HepG2 (cell line): ENCODE results near the gene FYTTD1. TPM values are rescaled to one million over a fixed set of nuclear protein-coding genes. Genes with fewer than 3 reads are reported as not detected.

Experiments
- BRD4 ChIP-seq: sonication (generic); formaldehyde crosslinking; IDR thresholded peaks from 2 replicates; pipeline ENCODE4 v1.4.0; 2020; ENCODE audit warnings: missing genetic modification reagents
- CEBPG ChIP-seq: IDR thresholded peaks from 2 replicates; pipeline ENCODE4 v1.6.1; 2016
- ETV5 ChIP-seq: IDR thresholded peaks from 2 replicates; pipeline ENCODE4 v1.6.1; 2018; ENCODE audit warnings: missing biosample characterization, missing genetic modification reagents, inconsistent platforms, borderline replicate concordance
- HNF4G ChIP-seq, 2 experiments: sonication (generic) in 1 of 2; formaldehyde crosslinking in 1 of 2; IDR thresholded peaks; 2 replicates each; pipeline versions ENCODE4 v1.4.0 to v1.6.1; 2011 to 2020; ENCODE audit warnings: borderline replicate concordance in 2 of 2, low read depth in 2 of 2, mild to moderate bottlenecking in 2 of 2, low read length in 1 of 2, missing genetic modification reagents in 1 of 2, moderate library complexity in 1 of 2
- HNRNPL ChIP-seq: fragments of 200-400 bp; formaldehyde crosslinking; IDR thresholded peaks from 2 replicates; pipeline ENCODE4 v1.6.1; 2017; ENCODE audit warnings: mild to moderate bottlenecking, low read depth, low read length
- HOXD1 ChIP-seq: sonication (generic); formaldehyde crosslinking; IDR thresholded peaks from 2 replicates; pipeline ENCODE4 v1.5.0; 2020; ENCODE audit warnings: missing genetic modification reagents
- ISL2 ChIP-seq: sonication (generic); formaldehyde crosslinking; IDR thresholded peaks from 2 replicates; pipeline ENCODE4 v1.5.0; 2020; ENCODE audit warnings: missing genetic modification reagents
- NR2F6 ChIP-seq, 2 experiments: IDR thresholded peaks; 2 replicates each; pipeline ENCODE4 v1.6.1; 2016; ENCODE audit warnings: antibody characterized with exemption in 1 of 2, mild to moderate bottlenecking in 1 of 2
- PITX1 ChIP-seq: sonication (generic); formaldehyde crosslinking; IDR thresholded peaks from 2 replicates; pipeline ENCODE4 v1.5.1; 2020; ENCODE audit warnings: mild to moderate bottlenecking, missing genetic modification reagents
- PLRG1 ChIP-seq: fragments of 450-650 bp; conservative IDR thresholded peaks from 2 replicates; pipeline ENCODE4 v1.6.1; 2016
- TCF12 ChIP-seq, 2 experiments: fragments of 450-650 bp in 1 of 2; sonication (generic) in 1 of 2; formaldehyde crosslinking in 1 of 2; IDR thresholded peaks; 2 replicates each; pipeline versions ENCODE4 v1.6.1 to v1.8.0; 2017 to 2022; ENCODE audit warnings: antibody characterized with exemption in 1 of 2, mild to moderate bottlenecking in 1 of 2, missing genetic modification reagents in 1 of 2, moderate library complexity in 1 of 2
- THAP7 ChIP-seq: sonication (generic); formaldehyde crosslinking; IDR thresholded peaks from 2 replicates; pipeline ENCODE4 v1.8.1; 2023; ENCODE audit warnings: mild to moderate bottlenecking, missing genetic modification reagents
- TMF1 ChIP-seq: sonication (generic); formaldehyde crosslinking; IDR thresholded peaks from 2 replicates; pipeline ENCODE4 v1.8.1; 2022; ENCODE audit warnings: low read depth, missing genetic modification reagents
- TRIM22 ChIP-seq: fragments of 450-650 bp; IDR thresholded peaks from 2 replicates; pipeline ENCODE4 v1.6.1; 2017
- TRIM24 ChIP-seq: sonication (generic); formaldehyde crosslinking; IDR thresholded peaks from 2 replicates; pipeline ENCODE4 v1.8.0; 2022; ENCODE audit warnings: mild to moderate bottlenecking, missing genetic modification reagents
- ZBTB7A ChIP-seq: sonication (generic); formaldehyde crosslinking; IDR thresholded peaks from 2 replicates; pipeline ENCODE4 v1.8.0; 2022; ENCODE audit warnings: mild to moderate bottlenecking, missing genetic modification reagents
- ZFP41 ChIP-seq: sonication (generic); formaldehyde crosslinking; IDR thresholded peaks from 2 replicates; pipeline ENCODE4 v1.4.0; 2020; ENCODE audit warnings: mild to moderate bottlenecking, missing genetic modification reagents, borderline replicate concordance
- ZMYM4 ChIP-seq: sonication (generic); formaldehyde crosslinking; IDR thresholded peaks from 2 replicates; pipeline ENCODE4 v1.8.1; 2023; ENCODE audit warnings: mild to moderate bottlenecking, missing genetic modification reagents
- ZNF292 ChIP-seq: sonication (generic); formaldehyde crosslinking; IDR thresholded peaks from 2 replicates; pipeline ENCODE4 v1.8.1; 2022; ENCODE audit warnings: mild to moderate bottlenecking, low read depth, missing genetic modification reagents, borderline replicate concordance
- ZNF619 ChIP-seq: sonication (generic); formaldehyde crosslinking; IDR thresholded peaks from 2 replicates; pipeline ENCODE4 v1.4.0; 2020; ENCODE audit warnings: mild to moderate bottlenecking, missing genetic modification reagents
- ZNF724P ChIP-seq: sonication (generic); formaldehyde crosslinking; IDR thresholded peaks from 2 replicates; pipeline ENCODE4 v1.8.0; 2022; ENCODE audit warnings: missing genetic modification reagents, borderline replicate concordance
- polyA plus RNA-seq, 8 experiments: library from polyadenylated mRNA; depleted of rRNA in 3 of 8; stranded (reverse) in 7 of 8; unstranded in 1 of 8; fragments of >200 nt; fragmentation: Illumina TruSeq in 4 of 8; extraction: Trizol in 4 of 8; gene quantifications; 2 replicates each; pipeline versions ENCODE4 v1.2.1 to v1.2.3, GENCODE V29; 2011 to 2016; ENCODE audit warnings: low read depth in 4 of 8, missing spikeins in 1 of 8, mixed read lengths in 1 of 8; ENCODE audit not compliant: insufficient read depth in 1 of 8
- total RNA-seq, 5 experiments: library from RNA; depleted of rRNA; stranded (reverse); fragments of >200 nt; fragmentation: Illumina TruSeq; extraction: Trizol; gene quantifications; 2 replicates each; pipeline ENCODE4 v1.2.3, GENCODE V29; 2016; ENCODE audit warnings: low read depth in 1 of 5
- TF ChIP-seq, protein P1 (sequence below): sonication (generic); formaldehyde crosslinking; IDR thresholded peaks from 2 replicates; pipeline ENCODE4 v1.4.0; 2020; ENCODE audit warnings: missing genetic modification reagents
- TF ChIP-seq, protein P2 (sequence below): IDR thresholded peaks from 2 replicates; pipeline ENCODE4 v1.4.0; 2020; ENCODE audit warnings: mild to moderate bottlenecking, missing genetic modification reagents

FYTTD1 gene
- total and polyA plus RNA-seq, 2 of the 13 experiments (the other 11 are each of a cell fraction or from before 2014, with no cell fraction given): 6.5 to 28.8 TPM

DNA sequence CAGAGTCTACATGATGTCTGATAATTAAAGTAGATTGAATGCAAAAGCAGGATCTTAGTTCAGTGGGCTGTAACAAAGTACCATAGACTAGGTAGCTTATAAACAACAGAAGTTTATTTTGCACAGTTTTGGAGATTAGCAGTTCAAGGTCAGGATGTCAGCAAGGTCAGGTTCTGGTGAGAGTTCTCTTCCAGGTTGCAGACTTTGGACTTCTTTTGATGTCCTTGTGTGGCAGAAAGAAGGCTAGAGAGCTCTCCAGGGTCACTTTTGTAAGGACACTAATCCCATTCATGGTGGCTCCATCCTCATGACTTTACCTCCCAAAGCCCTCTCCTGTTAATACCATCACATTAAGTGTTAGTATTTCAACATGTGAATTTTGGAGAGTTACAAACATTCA is 12.1 kb downstream of the FYTTD1 start (continued):
- no peak for TF ChIP-seq TRIM22
- no peak for TF ChIP-seq TMF1 (CRISPR knock-in tag)
- TF ChIP-seq ZNF619 (CRISPR knock-in tag): no peak
- TF ChIP-seq, protein P1, sequence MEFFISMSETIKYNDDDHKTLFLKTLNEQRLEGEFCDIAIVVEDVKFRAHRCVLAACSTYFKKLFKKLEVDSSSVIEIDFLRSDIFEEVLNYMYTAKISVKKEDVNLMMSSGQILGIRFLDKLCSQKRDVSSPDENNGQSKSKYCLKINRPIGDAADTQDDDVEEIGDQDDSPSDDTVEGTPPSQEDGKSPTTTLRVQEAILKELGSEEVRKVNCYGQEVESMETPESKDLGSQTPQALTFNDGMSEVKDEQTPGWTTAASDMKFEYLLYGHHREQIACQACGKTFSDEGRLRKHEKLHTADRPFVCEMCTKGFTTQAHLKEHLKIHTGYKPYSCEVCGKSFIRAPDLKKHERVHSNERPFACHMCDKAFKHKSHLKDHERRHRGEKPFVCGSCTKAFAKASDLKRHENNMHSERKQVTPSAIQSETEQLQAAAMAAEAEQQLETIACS (CRISPR knock-in tag): no peak
- TF ChIP-seq HOXD1 (CRISPR knock-in tag): no peak
- no peak for TF ChIP-seq ETV5
- TF ChIP-seq ZMYM4 (CRISPR knock-in tag): peak; percentile 29; the same call in 1 of the 2 replicates
- TF ChIP-seq, protein P2, sequence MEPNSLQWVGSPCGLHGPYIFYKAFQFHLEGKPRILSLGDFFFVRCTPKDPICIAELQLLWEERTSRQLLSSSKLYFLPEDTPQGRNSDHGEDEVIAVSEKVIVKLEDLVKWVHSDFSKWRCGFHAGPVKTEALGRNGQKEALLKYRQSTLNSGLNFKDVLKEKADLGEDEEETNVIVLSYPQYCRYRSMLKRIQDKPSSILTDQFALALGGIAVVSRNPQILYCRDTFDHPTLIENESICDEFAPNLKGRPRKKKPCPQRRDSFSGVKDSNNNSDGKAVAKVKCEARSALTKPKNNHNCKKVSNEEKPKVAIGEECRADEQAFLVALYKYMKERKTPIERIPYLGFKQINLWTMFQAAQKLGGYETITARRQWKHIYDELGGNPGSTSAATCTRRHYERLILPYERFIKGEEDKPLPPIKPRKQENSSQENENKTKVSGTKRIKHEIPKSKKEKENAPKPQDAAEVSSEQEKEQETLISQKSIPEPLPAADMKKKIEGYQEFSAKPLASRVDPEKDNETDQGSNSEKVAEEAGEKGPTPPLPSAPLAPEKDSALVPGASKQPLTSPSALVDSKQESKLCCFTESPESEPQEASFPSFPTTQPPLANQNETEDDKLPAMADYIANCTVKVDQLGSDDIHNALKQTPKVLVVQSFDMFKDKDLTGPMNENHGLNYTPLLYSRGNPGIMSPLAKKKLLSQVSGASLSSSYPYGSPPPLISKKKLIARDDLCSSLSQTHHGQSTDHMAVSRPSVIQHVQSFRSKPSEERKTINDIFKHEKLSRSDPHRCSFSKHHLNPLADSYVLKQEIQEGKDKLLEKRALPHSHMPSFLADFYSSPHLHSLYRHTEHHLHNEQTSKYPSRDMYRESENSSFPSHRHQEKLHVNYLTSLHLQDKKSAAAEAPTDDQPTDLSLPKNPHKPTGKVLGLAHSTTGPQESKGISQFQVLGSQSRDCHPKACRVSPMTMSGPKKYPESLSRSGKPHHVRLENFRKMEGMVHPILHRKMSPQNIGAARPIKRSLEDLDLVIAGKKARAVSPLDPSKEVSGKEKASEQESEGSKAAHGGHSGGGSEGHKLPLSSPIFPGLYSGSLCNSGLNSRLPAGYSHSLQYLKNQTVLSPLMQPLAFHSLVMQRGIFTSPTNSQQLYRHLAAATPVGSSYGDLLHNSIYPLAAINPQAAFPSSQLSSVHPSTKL (CRISPR knock-in tag): peak; percentile 61
- TF ChIP-seq BRD4 (CRISPR knock-in tag): no peak
- TF ChIP-seq NR2F6 (IDR thresholded peaks at IDR 0.05): peak; percentile 81
- peak; percentile 67; the same call in 1 of the 2 replicates for TF ChIP-seq NR2F6 (CRISPR knock-in tag; IDR thresholded peaks at IDR 0.05)
- no peak for TF ChIP-seq ZNF292 (CRISPR knock-in tag)
- TF ChIP-seq ZBTB7A: no peak
- no peak for TF ChIP-seq CEBPG (CRISPR knock-in tag)
- no peak for TF ChIP-seq ZFP41 (CRISPR knock-in tag)
- TF ChIP-seq TRIM24 (CRISPR knock-in tag): no peak
- no peak for TF ChIP-seq THAP7 (CRISPR knock-in tag)
- no peak for TF ChIP-seq TCF12 (IDR thresholded peaks at IDR 0.05)
- no peak for TF ChIP-seq TCF12 (CRISPR knock-in tag; IDR thresholded peaks at IDR 0.05)
- TF ChIP-seq ISL2: 0 out of 2 replicates have a peak, but pooled peaks have one; percentile 20
- no peak for TF ChIP-seq ZNF724P
- no peak for TF ChIP-seq HNRNPL
- TF ChIP-seq PITX1 (CRISPR knock-in tag): peak; percentile 61
- no peak for TF ChIP-seq PLRG1
- TF ChIP-seq HNF4G (IDR thresholded peaks at IDR 0.05; ENCODE audit: borderline replicate concordance, low read depth, low read length): peak; percentile 54
- no peak for TF ChIP-seq HNF4G (CRISPR knock-in tag; IDR thresholded peaks at IDR 0.05; ENCODE audit: borderline replicate concordance, low read depth)
